Calu3 (cell line): ENCODE data around the gene CARM1. TPM values are rescaled to one million over a fixed set of nuclear protein-coding genes. Genes with fewer than 3 reads are reported as not detected.

Source experiments
- BruUV-seq: library from RNA; stranded (reverse); fragments of 400-500 nt; replicated peaks from 2 replicates; lab custom pipeline; 2021; lab: Mats Ljungman, UMichigan
- CTCF ChIA-PET: fragments of 300-600 bp; sonication (Branson Sonifier 250); formaldehyde crosslinking; loops from one replicate; lab custom pipeline; 2022; ENCODE audit warnings: antibody characterized with exemption; lab: Charles Lee
- DNase-seq: peaks from one replicate; pipeline ENCODE4 v3.0.0; 2022
- H3K27ac Mint-ChIP-seq: one replicate; pipeline ENCODE4 v1.8.0; 2022; ENCODE audit warnings: mixed read lengths; ENCODE audit not compliant: unreplicated experiment
- H3K27me3 Mint-ChIP-seq: one replicate; pipeline ENCODE4 v1.8.0; 2022; ENCODE audit warnings: mixed read lengths; ENCODE audit not compliant: unreplicated experiment
- H3K36me3 Mint-ChIP-seq: one replicate; pipeline ENCODE4 v1.8.0; 2022; ENCODE audit warnings: mild to moderate bottlenecking, moderate library complexity, mixed read lengths; ENCODE audit not compliant: insufficient read depth, unreplicated experiment
- H3K4me1 Mint-ChIP-seq: one replicate; pipeline ENCODE4 v1.8.0; 2022; ENCODE audit warnings: mild to moderate bottlenecking, low read depth, mixed read lengths; ENCODE audit not compliant: unreplicated experiment
- H3K4me3 Mint-ChIP-seq: one replicate; pipeline ENCODE4 v1.8.0; 2022; ENCODE audit warnings: mild to moderate bottlenecking, low read depth, moderate library complexity, mixed read lengths; ENCODE audit not compliant: unreplicated experiment
- H3K9me3 Mint-ChIP-seq: one replicate; pipeline ENCODE4 v1.8.0; 2022; ENCODE audit warnings: low read depth, mixed read lengths; ENCODE audit not compliant: unreplicated experiment
- CTCF ChIP-seq: fragments of 200-600 bp; IDR thresholded peaks from one replicate; pipeline ENCODE4 v1.8.0; 2022; ENCODE audit warnings: antibody characterized with exemption; ENCODE audit not compliant: unreplicated experiment
- intact Hi-C: fragments of 100-400 bp; cut with micrococcal nuclease; formaldehyde crosslinking; loops from one replicate; pipeline ENCODE4 v1.10.0; 2022; ENCODE audit not compliant: unreplicated experiment
- total RNA-seq: library from RNA; stranded (reverse); gene quantifications from 2 replicates; pipeline ENCODE4 v1.2.3, GENCODE V29; 2022

The CARM1 gene
- total RNA-seq, 1 experiment from 2014 or later = 32.8 TPM

DNA sequence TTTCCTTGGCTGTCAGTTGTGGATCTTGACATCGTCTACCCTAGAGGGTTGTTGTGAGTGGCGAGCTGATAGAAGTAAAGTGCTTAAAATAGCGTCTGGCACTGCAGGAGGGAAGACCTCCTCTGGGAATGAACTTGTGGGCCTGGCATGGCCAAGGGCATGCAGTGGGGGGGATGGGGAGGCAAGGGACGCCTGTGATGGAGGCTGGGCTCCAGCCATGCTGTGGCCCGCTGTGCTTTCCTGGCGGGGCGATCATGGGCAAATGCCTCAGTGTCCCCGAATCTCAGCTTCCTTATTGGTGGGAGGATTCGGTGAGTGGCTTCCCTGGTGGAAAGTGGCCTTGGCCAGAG, 10.7 kb downstream of the CARM1 start:
- Mint-ChIP-seq H3K36me3 (peaks cover 11% of the 10 kb centered on the region), H3K4me3 (no peak overlapping the region), H3K9me3 (no peaks in the 10 kb centered on the region), H3K4me1 (peaks cover 11% of the 10 kb centered on the region), H3K27ac (no peak overlapping the region), H3K27me3 (no peaks in the 10 kb centered on the region)
- no TSS peak for BruUV-seq
- TF ChIP-seq CTCF = no peak
- intact Hi-C loops = no loop called here
- DNase-seq = no peak
- CTCF ChIA-PET = no interaction called here

DNA sequence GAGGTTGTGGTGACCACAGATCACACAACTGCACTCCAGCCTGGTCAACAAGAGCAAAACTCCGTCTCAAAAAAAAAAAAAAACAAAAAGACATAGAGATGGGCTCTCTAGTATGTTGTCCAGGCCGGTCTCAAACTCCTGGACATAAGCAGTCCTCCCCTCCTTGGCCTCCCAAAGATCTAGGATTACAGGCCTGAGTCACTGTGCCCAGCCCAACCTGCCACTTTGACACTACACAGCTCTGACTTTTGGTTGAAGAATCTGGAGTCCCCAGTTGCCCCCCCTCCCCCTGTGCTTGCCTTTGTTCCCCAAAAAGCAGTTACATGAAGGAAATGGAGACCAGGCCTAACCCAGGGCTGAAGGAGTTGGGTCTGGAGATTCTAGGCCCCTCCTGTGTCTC, 12.9 kb downstream of the CARM1 start:
- Mint-ChIP-seq H3K4me3 (no peak overlapping the region), H3K4me1 (peaks cover 3% of the 10 kb centered on the region)
- intact Hi-C loops = no loop called here

DNA sequence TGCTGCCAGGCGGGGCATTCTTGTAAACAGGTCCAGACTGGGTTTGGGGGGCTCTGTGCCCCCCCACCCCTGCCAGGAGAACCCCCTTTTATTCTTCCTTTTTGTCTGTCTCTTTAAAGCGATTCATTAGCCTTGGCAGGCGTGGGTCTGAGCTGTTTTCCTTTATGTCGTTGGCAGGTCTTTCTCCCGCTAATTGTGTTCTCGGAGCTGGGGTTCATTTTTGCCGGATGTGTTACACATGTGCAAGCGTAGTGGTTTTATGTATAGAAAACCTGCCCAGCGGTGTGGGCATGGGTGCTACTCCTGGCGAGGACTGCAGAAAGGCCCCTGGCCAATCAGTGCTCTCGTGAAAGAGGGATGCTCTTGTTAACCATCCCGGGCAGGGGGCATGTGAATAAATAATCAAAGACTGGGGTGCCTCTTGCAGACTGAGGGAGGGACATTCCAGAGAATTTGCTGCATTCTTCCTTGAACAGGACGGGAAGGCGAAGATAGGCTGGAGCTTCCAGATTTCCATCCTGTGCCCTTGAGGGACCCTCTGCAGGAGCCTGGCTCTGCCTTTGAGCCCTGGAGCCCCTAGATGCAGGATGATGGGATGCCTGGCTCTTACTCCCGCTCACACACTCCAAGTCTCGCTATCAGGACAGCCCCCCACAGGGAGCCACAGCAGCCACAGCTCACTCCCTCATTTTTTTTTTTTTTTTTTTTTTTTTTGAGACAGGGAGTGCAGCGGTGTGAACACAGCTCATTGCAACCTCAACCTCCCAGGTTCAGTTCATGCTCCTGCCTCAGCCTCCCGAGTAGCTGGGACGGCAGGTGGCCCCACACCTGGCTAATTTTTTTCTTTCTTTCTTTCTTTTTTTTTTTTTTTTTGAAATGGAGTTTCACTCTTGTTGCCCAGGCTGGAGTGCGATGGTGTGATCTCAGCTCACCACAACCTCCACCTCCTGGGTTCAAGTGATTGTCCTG, 14.1 kb downstream of the CARM1 start:
- BruUV-seq = no TSS peak
- H3K27me3 Mint-ChIP-seq = no peaks in the 10 kb centered on the region
- H3K36me3 Mint-ChIP-seq = no peaks in the 10 kb centered on the region
- no peaks in the 10 kb centered on the region for H3K9me3 Mint-ChIP-seq
- CTCF ChIA-PET = interaction anchor here (0.6 kb wide), 1 partner anchor 16 kb away, joined by 5 read pairs; no protein-coding TSS in a partner anchor
- TF ChIP-seq CTCF = no peak
- no peak overlapping the region for H3K4me3 Mint-ChIP-seq
- intact Hi-C loops = no loop called here
- H3K4me1 Mint-ChIP-seq = no peaks in the 10 kb centered on the region
- H3K27ac Mint-ChIP-seq = no peak overlapping the region
- DNase-seq = no peak

More for the DNA sequence above, 12.9 kb downstream of the CARM1 start:
- H3K36me3 Mint-ChIP-seq = peaks cover 2% of the 10 kb centered on the region
- no peaks in the 10 kb centered on the region for H3K27me3 Mint-ChIP-seq
- no TSS peak for BruUV-seq
- H3K27ac Mint-ChIP-seq = no peak overlapping the region
- TF ChIP-seq CTCF = no peak
- CTCF ChIA-PET = no interaction called here
- no peak for DNase-seq
- H3K9me3 Mint-ChIP-seq = no peaks in the 10 kb centered on the region

GRCh38 chr19:10887616-10888367, 16.4 kb downstream of the CARM1 start:
- no peaks in the 10 kb centered on the region for H3K36me3 Mint-ChIP-seq
- H3K4me1 Mint-ChIP-seq = no peaks in the 10 kb centered on the region
- no peak overlapping the region for H3K27ac Mint-ChIP-seq
- DNase-seq = no peak
- intact Hi-C loops = no loop called here
- no peak for TF ChIP-seq CTCF
- CTCF ChIA-PET = interaction anchor here (0.5 kb wide), 1 partner anchor 49 kb away, joined by 3 read pairs; no protein-coding TSS in a partner anchor
- no peaks in the 10 kb centered on the region for H3K27me3 Mint-ChIP-seq
- no peak overlapping the region for H3K4me3 Mint-ChIP-seq
- H3K9me3 Mint-ChIP-seq = no peaks in the 10 kb centered on the region
- no TSS peak for BruUV-seq
